ENCODE results near the gene MCUB.

- TF ChIP-seq ESRRA (IDR thresholded peaks at IDR 0.05; ENCODE audit: borderline replicate concordance, low read length) (no peak), CTCF (IDR thresholded peaks at IDR 0.05) (no peak), MAX (IDR thresholded peaks at IDR 0.05) (no peak), JUN (IDR thresholded peaks at IDR 0.05) (no peak), NFE2L2 (conservative IDR thresholded peaks at IDR 0.05; ENCODE audit: low read length) (no peak), EHF (CRISPR knock-in tag; IDR thresholded peaks at IDR 0.05) (no peak), ZC3H11A (IDR thresholded peaks at IDR 0.05) (no peak), ZSCAN20 (CRISPR knock-in tag; IDR thresholded peaks at IDR 0.05) (no peak), SMC3 (IDR thresholded peaks at IDR 0.05) (no peak), POLR2A (IDR thresholded peaks at IDR 0.05; ENCODE audit: low read length) (no peak), TFCP2L1 (CRISPR knock-in tag; IDR thresholded peaks at IDR 0.05) (no peak), ELK1 (IDR thresholded peaks at IDR 0.05; ENCODE audit: low read depth, low read length) (no peak), KDM1A (IDR thresholded peaks at IDR 0.05; ENCODE audit: low read depth) (no peak)
Measured at GRCh38 chr4:109665783-109666485, 105.9 kb downstream of the MCUB start.

Measured in A549 (cell line).